ENCODE data around the gene TSN. TPM values are rescaled to one million over a fixed set of nuclear protein-coding genes. Genes with fewer than 3 reads are reported as not detected.

The TSN gene
- total RNA-seq, 1 donor from 2014 or later = 68.2 TPM

- Histone ChIP-seq H3K9me3 (ENCODE audit: insufficient read depth, low read depth, low read length) (no peaks in the 10 kb centered on the region), H3K27ac (ENCODE audit: low read depth, low read length) (no peak overlapping the region), H4K20me1 (ENCODE audit: insufficient read depth, low read length) (no peaks in the 10 kb centered on the region), H3K4me3 (ENCODE audit: insufficient read depth, low read depth, low read length) (no peak overlapping the region), H3K9ac (ENCODE audit: low read length) (no peak overlapping the region), H3K27me3 (ENCODE audit: insufficient read depth, low read length) (no peaks in the 10 kb centered on the region), H3K4me2 (ENCODE audit: low read length) (no peak overlapping the region), H2AFZ (ENCODE audit: low read depth, low read length) (no peak overlapping the region), H3K79me2 (ENCODE audit: insufficient read depth, low read length) (no peaks in the 10 kb centered on the region), H3K4me1 (ENCODE audit: insufficient read depth, low read length) (peaks cover 8% of the 10 kb centered on the region), H3K36me3 (ENCODE audit: insufficient read depth, low read length) (no peaks in the 10 kb centered on the region)
- Mint-ChIP-seq H3K4me3 (ENCODE audit: unreplicated experiment) (no peak overlapping the region), H3K27ac (ENCODE audit: unreplicated experiment) (no peak overlapping the region), H3K27me3 (ENCODE audit: low read depth, unreplicated experiment) (no peaks in the 10 kb centered on the region), H3K4me1 (ENCODE audit: low read depth, unreplicated experiment) (peaks cover 5% of the 10 kb centered on the region), H3K36me3 (ENCODE audit: low read depth, unreplicated experiment) (no peaks in the 10 kb centered on the region), H3K9me3 (ENCODE audit: unreplicated experiment) (no peaks in the 10 kb centered on the region)
- no peak for TF ChIP-seq CTCF (IDR thresholded peaks at IDR 0.05; ENCODE audit: insufficient read depth, low read depth, low read length)
- no peak for TF ChIP-seq EZH2 (IDR thresholded peaks at IDR 0.05; ENCODE audit: insufficient read depth, low read length)
- FAIRE-seq = no peak
- no peak for DNase-seq (ENCODE audit: low read depth)
These were observed 37.9 kb upstream of the TSN start for GRCh38 chr2:121717529-121717928.

DNA sequence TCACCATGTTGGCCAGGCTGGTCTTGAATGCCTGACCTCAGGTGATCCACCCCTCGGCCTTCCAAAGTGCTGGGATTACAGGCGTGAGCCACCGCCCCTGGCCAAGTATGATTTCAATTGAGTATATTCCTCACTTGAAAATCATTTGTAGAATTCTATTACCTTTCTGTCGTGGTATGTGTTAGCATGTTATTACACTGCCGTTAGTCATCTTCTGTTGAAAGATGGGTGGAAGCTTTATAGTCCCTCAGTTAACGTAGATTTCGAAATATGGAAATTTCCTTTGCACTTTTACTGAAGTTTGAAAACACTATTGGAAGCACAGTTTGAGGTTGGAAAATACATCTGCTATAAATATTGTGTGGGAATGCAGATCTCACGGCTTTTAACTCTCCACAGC, 33.5 kb upstream of the TSN start:
- H2AFZ ChIP-seq (ENCODE audit: low read depth, low read length) = no peak overlapping the region
- H3K4me2 ChIP-seq (ENCODE audit: low read length) = peak overlapping the region; percentile 64
- TF ChIP-seq EZH2 (IDR thresholded peaks at IDR 0.05; ENCODE audit: insufficient read depth, low read length) (no peak), CTCF (IDR thresholded peaks at IDR 0.05; ENCODE audit: insufficient read depth, low read depth, low read length) (no peak)
- H3K27me3 ChIP-seq (ENCODE audit: insufficient read depth, low read length) = no peaks in the 10 kb centered on the region
- peak overlapping the region; percentile 64 for H3K9ac ChIP-seq (ENCODE audit: low read length)
- H3K36me3 Mint-ChIP-seq (ENCODE audit: low read depth, unreplicated experiment) = peaks cover 2% of the 10 kb centered on the region
- H3K4me1 ChIP-seq (ENCODE audit: insufficient read depth, low read length) = peaks cover 13% of the 10 kb centered on the region
- H3K27ac Mint-ChIP-seq (ENCODE audit: unreplicated experiment) = peak overlapping the region; percentile 1
- no peaks in the 10 kb centered on the region for H3K79me2 ChIP-seq (ENCODE audit: insufficient read depth, low read length)
- peaks cover under 1% of the 10 kb centered on the region for H3K36me3 ChIP-seq (ENCODE audit: insufficient read depth, low read length)
- H3K4me3 Mint-ChIP-seq (ENCODE audit: unreplicated experiment) = no peak overlapping the region
- peaks cover 5% of the 10 kb centered on the region for H3K4me1 Mint-ChIP-seq (ENCODE audit: low read depth, unreplicated experiment)
- H3K9me3 ChIP-seq (ENCODE audit: insufficient read depth, low read depth, low read length) = no peaks in the 10 kb centered on the region
- FAIRE-seq = no peak
- no peaks in the 10 kb centered on the region for H3K27me3 Mint-ChIP-seq (ENCODE audit: low read depth, unreplicated experiment)
- no peak overlapping the region for H3K4me3 ChIP-seq (ENCODE audit: insufficient read depth, low read depth, low read length)
- peak; percentile 78 for DNase-seq (ENCODE audit: low read depth)
- H3K27ac ChIP-seq (ENCODE audit: low read depth, low read length) = peak overlapping the region; percentile 83
- no peaks in the 10 kb centered on the region for H3K9me3 Mint-ChIP-seq (ENCODE audit: unreplicated experiment)
- H4K20me1 ChIP-seq (ENCODE audit: insufficient read depth, low read length) = no peaks in the 10 kb centered on the region

DNA sequence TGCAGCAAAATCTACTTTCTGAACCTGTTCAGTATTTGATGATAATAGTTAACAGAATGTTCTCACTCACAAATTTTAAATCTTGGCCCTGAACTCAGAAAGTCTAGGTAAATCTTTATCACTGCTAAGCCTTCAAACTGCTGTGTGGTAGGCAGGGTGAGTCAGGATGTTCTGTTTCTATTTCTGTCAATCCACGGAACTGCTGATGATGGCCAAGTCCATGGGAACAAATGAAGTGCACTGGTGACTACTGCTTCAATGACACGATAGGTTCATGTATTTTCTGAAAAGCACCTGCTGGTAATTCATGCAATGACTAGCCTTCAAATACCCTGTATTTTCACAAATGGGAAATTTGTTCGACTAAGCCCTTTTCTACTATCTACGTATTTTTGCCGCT, 33.0 kb upstream of the TSN start:
- Histone ChIP-seq H3K4me1 (ENCODE audit: insufficient read depth, low read length) (peaks cover 13% of the 10 kb centered on the region), H3K9ac (ENCODE audit: low read length) (peak overlapping the region; percentile 64), H2AFZ (ENCODE audit: low read depth, low read length) (no peak overlapping the region), H3K27me3 (ENCODE audit: insufficient read depth, low read length) (no peaks in the 10 kb centered on the region), H3K36me3 (ENCODE audit: insufficient read depth, low read length) (peaks cover 6% of the 10 kb centered on the region), H3K4me3 (ENCODE audit: insufficient read depth, low read depth, low read length) (no peak overlapping the region), H3K27ac (ENCODE audit: low read depth, low read length) (peak overlapping the region; percentile 83), H3K9me3 (ENCODE audit: insufficient read depth, low read depth, low read length) (no peaks in the 10 kb centered on the region), H4K20me1 (ENCODE audit: insufficient read depth, low read length) (no peaks in the 10 kb centered on the region), H3K4me2 (ENCODE audit: low read length) (peak overlapping the region; percentile 64), H3K79me2 (ENCODE audit: insufficient read depth, low read length) (no peaks in the 10 kb centered on the region)
- Mint-ChIP-seq H3K4me3 (ENCODE audit: unreplicated experiment) (no peak overlapping the region), H3K9me3 (ENCODE audit: unreplicated experiment) (no peaks in the 10 kb centered on the region), H3K27me3 (ENCODE audit: low read depth, unreplicated experiment) (no peaks in the 10 kb centered on the region), H3K36me3 (ENCODE audit: low read depth, unreplicated experiment) (peaks cover 2% of the 10 kb centered on the region), H3K4me1 (ENCODE audit: low read depth, unreplicated experiment) (peaks cover 5% of the 10 kb centered on the region), H3K27ac (ENCODE audit: unreplicated experiment) (no peak overlapping the region)
- TF ChIP-seq CTCF (IDR thresholded peaks at IDR 0.05; ENCODE audit: insufficient read depth, low read depth, low read length) = no peak
- TF ChIP-seq EZH2 (IDR thresholded peaks at IDR 0.05; ENCODE audit: insufficient read depth, low read length) = no peak
- peak; percentile 68 for DNase-seq (ENCODE audit: low read depth)
- FAIRE-seq = no peak

Measured in astrocyte (in vitro differentiated cells and primary cell).